Activated T-helper 1 cell treated with Interleukin-2 at 50 U/mL for 16 hours (primary cell): ENCODE results near the gene SLC25A1.
"Not testable (repeated sequence)": the region's sequence is repeated elsewhere in the genome, so short reads cannot be mapped to it uniquely, and the experiment has no call there.

Source experiments
- DNase-seq: peaks from one replicate; pipeline ENCODE4 v3.0.0-alpha.2; 2020; ENCODE audit warnings: low read depth

Gene SLC25A1

DNA sequence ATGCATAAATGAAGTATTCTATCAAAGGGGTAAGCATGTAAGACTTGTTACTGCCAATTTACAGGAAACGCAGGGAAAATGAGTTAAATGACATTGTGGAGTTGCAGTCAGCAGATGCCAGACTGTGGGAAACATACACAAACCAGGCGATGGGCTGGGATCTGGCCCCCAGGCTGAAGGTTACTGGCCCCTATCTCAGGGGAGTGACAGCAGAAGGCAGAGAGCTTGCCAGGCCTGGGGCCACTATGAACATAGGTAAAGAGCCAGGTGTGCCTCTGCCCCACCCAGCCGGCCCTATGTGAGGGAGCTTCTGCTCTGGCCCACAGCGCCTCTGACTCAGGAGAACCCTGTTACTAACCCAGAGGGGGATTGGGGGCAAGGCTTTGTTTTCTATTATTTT lies 26.1 kb upstream of the SLC25A1 start:
- no peak for DNase-seq

GRCh38 chr22:19203834-19204233 lies 25.3 kb upstream of the SLC25A1 start:
- no peak for DNase-seq

DNA sequence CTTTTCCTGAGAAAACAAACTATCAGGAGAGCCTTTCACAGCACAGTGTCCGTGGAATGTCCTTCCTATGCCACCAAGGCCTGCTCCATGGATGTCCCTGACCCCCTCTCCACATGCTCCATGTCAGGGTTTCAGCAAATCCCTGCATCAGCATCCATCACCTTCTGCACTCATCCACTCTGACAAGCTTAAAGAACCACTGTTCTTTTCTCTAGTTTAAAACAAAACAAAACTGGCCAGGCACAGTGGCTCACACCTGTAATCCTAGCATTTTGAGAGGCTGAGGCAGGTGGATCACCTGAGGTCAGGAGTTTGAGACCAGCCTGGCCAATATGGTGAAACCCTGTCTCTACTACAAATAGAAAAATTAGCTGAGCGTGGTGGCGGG lies 24.3 kb upstream of the SLC25A1 start:
- DNase-seq: not testable (repeated sequence)

DNA sequence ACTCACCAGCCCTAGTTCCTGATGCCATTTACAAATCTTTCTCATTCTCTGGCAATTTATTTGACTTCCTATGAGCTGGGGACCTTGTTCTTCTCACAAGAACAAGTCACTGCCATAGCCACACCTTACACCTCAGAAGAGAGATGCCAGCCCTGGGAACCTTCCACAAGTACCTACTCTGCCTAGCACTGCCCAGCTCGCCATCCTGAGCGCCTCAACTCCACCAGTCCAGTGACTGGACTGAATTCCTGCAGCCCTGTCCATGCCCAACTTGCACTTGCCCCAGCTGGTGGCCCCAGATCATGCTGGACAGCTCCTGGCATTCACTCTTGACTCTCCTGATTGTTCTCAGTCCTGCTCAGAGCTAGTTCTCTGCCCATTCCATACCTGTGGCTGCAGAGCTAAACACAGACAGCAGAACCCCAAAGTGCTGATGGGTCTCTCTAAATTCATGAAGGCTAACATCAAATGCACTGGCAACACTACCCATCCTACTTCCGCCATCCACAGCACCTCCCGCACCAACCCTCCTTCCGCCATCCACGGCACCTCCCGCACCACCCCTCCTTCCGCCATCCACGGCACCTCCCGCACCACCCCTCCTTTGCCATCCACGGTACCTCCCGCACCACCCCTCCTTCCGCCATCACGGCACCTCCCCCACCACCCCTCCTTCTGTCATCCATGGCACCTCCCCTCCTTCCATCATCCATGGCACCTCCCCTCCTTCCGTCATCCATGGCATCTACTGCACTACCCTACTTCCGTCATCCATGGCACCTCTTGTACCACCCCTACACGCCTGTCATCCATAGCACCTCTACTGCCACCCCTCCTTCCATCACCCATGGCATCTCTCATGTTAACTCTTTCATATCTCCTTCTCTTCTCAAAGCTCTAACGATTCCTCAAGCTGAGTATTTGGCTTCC lies 23.6 kb upstream of the SLC25A1 start:
- DNase-seq: no peak

GRCh38 chr22:19201130-19201868 lies 22.8 kb upstream of the SLC25A1 start:
- no peak for DNase-seq

DNA sequence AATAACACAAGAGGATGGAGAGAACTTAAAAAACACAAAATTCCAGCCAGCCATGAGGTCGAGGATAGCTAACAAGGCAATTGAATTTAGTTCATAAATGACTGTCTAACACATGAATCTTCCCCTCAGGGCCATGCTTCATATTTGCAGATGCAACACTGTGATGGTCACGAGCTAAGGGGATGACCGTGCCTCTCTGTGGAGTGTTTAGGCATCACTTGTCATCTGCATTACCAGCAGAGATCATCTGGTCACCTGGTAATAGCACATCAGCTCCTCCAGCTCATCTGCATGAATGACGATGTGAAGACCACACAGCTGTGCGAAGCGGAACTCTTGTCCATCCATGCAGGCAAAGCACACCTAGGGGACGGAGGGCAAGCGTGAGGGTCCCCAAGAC lies 20.9 kb upstream of the SLC25A1 start:
- no peak for DNase-seq

DNA sequence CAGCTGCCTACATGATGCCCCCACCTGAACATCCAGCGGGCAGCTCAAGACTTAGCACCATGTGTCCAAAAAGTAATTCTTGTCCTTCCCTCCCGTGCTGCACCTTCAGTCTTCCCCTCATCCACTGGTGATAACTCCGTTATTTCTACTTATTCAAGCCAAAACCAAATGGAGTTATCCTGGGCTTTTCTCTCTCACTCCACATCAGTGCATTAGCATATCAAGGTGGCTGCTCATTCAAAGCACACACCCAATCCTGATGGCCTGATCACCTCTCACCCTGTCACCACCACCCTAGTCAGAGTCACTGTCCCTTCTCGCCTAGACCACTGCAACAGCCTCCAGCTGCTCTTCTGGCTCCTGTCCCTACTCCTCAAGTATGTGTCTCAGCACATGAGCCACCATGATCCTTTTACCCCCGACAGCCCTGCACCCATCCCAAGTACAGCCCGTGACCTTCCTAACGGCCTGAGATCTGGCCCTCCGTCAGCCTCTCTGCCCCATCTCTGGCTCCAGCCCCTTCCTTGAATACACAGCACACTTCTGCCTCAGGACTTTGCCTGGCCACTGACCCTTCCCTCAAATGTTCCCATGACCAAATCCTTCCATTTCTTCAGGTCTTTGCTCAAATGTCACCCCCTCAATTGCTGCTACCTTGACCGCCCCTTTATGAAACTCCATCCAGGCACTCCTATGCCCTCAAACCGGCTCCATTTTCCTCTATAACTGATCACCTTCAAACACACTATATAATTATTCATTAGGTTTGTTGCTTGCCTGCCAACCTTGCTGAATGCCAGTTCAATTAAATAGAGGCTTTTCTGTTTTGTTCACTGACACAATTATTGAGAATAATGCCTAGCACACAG lies 19.7 kb upstream of the SLC25A1 start:
- no peak for DNase-seq

DNA sequence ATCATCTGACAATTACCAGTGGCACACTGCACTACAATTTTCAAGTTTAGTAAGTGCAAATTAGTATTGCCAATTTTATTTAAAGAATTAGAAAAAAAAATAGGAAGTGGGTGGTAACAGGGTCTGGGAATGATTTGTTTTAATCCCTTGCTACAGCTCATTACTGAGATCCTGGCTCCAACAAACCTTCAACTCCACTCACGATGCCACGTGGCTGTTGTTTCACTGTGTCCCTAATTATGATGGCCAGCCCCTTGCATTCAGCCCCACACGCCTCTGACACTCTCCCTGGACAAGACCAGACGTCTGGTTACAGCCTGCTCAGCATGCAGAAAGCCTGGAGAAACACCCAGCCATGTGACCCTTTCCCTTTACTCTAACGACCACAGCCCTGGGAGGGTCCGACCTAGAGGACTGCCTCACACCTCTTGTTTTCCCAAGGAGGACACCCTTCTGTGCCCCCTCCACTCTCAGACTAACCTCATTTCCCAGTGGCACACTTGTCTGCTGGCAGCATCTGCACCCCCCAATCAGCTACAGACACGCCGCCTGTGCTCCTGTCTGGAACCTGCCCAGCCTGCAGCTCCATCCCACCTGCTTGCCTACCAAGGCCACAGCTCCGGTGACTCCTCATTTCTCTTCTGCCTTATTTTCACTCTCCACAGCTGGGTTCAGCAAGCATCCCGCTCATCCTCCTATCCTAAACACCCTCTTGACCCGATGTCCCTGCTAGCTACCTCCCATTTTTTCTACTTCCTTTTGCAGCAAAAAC lies 18.5 kb upstream of the SLC25A1 start:
- no peak for DNase-seq

GRCh38 chr22:19195796-19196731 lies 17.5 kb upstream of the SLC25A1 start:
- DNase-seq: no peak

DNA sequence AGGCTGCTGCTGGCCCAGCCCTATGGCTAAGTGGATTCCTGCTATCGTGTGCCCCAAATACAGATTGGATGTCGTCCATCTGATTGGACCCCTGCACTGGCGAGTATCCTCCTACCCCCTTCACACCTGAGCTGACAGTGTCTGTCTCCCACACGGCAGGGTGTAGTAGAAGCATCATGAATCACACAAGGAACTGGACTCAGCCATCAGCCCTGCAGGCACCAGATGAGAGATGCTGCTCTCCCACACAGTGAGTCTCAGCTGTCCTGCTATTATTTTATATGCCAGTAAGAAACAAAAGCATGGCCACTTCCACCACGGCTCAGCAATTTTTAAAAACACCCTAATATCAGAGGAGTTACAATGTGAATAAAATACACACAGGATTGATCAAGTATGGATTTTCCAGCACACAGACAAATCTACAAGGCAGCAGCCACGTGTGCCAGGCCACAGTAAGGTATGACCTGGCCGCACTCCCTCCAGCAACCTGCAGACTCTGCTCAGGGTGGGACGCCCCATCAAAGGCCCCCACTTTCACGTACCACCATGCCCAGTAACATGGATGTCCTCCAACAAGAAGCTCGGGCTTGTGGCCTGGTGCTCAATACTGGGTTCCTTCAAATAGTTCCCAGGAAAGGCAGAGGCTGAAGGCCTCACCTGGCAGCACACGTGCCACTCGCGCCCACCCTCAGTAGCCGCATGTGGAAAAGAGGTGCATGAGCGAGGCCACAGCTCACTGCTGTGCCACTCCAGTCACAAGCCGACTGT lies 16.4 kb upstream of the SLC25A1 start:
- no peak for DNase-seq

GRCh38 chr22:19193879-19194278 lies 15.3 kb upstream of the SLC25A1 start:
- DNase-seq: no peak

DNA sequence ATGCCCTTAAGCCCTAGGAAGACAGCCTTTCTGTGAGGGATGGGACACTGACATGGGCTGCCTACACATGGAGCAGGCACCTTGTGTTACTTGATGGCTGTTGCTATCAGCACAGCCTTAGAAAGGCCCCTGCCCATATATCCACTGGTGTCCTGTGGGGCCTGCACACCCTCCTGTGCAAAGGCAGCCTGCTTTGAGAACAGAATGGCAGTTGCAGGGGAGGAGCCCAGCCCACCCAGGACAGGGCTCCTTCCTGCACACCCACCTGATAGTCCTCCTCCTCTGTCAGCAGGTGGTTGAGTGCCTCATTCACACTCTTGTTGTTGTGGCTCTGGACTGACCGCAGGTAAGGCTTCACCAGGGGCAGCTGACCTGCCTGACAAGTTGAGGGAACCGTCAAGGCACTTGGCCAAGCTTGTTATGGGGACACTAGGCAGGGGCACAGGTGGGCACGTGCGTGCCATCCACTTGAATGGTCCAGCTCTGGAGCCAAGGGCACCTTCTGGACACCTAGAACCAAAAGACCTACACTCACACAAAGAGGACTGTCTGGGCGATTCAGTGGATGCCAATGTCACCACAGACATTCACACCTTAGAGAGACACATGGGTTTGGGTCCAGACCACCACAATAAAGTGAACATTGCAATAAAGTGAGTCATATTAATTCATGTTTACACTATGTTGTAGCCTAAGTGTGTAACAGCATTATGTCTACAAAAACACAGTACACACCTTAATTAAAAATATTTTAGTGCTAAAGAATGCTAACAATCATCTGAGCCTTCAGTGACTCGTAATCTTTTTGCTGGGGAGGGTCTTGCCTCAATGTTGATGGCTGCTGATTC lies 9.4 kb upstream of the SLC25A1 start:
- no peak for DNase-seq

DNA sequence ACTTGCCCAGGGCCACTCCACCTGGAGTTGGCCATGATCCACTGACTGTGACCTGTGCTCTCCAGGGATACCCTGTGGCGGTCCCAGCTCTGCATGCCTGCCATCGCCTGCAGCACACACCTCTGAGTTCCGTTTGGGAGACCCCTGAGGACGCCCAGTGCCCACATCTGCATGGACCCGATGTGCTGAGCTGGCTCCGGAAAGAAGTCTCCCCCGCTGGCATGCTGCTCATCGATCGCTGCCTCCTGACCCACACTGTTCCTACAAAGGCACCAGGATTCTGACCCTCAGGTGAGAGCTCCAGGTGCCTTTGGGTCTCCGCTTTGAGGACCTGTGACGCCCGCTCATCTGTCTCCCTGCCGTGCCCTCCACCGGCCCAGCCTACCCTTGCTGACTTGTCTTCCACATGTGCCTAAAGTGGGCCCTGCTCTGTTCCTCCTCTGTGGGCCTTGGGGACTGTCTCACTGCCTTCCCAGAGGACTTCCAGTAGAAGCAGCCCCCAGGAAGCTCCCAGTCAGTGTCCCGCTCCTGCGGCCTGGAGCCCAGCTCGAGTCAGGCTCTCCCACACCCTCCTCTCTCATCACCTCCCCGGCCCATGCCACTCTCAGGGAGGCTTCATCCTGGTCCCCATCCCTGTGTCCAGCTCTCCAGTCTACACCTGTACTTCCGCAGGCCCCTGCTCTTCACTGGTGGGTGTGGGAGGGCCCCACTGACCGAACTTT lies 5.9 kb upstream of the SLC25A1 start:
- no peak for DNase-seq

- DNase-seq: no peak
These were observed 4.7 kb upstream of the SLC25A1 start for GRCh38 chr22:19183216-19183615.

DNA sequence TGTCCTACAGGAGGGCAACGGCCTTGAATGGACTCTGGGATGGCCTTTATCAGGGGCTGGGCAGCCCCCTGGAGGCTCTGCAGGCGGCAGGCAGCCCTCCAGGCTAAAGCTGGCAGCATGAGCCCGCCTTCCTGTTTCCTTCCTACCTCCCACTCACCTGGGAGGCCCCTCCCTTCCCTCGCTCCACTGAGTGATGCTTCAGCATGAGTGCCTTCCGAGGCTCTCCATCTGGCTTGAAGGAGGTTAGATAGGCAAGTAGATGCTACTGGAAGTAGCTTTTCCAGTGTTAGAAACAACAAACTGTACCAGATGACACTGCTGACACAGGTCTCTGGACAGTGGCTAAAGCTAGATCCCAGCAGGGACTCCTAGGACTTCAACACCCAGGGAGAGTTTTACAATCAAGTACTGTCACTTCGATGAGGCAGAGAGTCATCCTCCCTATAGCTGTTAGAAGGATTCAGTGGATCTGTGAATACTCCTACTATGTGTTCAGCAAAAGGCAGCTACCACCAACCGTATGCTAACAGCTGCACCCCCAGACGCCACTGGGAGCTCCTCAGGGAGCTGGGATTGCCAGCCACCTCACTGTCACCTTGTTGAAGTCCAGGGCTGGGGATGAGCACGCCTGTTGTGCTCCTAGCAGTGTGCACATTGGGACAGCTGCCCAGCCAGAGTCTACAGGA lies 4.1 kb upstream of the SLC25A1 start:
- DNase-seq: no peak

DNA sequence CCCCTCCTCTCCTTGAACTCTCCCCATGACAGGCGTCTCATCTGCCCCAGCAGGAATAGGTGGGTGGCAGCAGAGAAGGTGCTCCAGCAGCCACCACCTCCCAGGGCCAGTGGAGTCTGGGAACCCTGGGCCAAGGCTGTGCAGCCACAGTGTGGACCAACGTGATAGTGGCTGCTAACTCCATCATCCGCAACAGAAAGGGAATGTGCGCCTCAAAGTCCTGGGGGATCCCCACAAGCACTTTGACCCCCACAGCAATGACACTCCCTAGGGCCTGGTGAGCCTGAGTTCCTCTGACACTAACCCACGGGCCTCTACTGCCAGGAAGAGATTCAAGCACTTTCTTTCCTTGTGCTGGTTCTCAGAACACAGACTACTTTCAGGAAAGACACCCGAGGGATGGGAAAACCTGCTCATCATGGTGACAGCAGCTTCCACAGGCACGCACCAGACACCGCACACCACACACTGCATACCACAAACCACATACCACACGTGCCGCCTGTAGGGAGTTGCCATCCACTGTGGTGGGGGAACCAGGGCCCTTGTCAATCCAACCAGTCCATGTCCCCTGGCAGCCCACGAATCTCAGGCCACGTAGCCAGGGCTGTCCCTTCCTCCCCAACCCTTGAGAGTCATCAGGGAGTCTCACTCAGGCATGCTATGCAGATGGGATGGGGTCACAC lies 3.4 kb upstream of the SLC25A1 start:
- no peak for DNase-seq
